Bronchial epithelial cell (primary cell): ENCODE measurements around the gene TPCN1. TPM values are rescaled to one million over a fixed set of nuclear protein-coding genes. Genes with fewer than 3 reads are reported as not detected.

Source experiments
- DNase-seq: peaks from one replicate; pipeline ENCODE4 v3.0.0-alpha.2; 2010; ENCODE audit warnings: low read depth
- FAIRE-seq: peaks from 2 replicates; lab custom pipeline; 2011; peaks lifted over from hg19 to GRCh38; lab: Jason Lieb, UNC
- H3K27me3 ChIP-seq: 2 replicates; pipeline ENCODE4 v1.5.1; 2011; ENCODE audit warnings: low read length; ENCODE audit not compliant: control insufficient read depth, insufficient read depth
- H3K36me3 ChIP-seq: 2 replicates; pipeline ENCODE4 v1.5.1; 2011; ENCODE audit warnings: low read length; ENCODE audit not compliant: control insufficient read depth, insufficient read depth
- H3K4me3 ChIP-seq: 2 replicates; pipeline ENCODE4 v1.5.1; 2011; ENCODE audit warnings: mild to moderate bottlenecking, low read depth, low read length, control low read depth
- total RNA-seq: library from RNA; depleted of rRNA; stranded (reverse); fragments of >200 nt; gene quantifications from 2 replicates; pipeline ENCODE4 v1.2.1, GENCODE V29; 2014
- TF ChIP-seq, protein P1 (sequence below): IDR thresholded peaks from 2 replicates; pipeline ENCODE4 v1.5.1; 2011; ENCODE audit warnings: mild to moderate bottlenecking, moderate library complexity, low read length, control low read depth, inconsistent platforms; ENCODE audit not compliant: insufficient read depth, severe bottlenecking

TPCN1 gene
- total RNA-seq, 1 donor from 2014 or later: 9.0 TPM

DNA sequence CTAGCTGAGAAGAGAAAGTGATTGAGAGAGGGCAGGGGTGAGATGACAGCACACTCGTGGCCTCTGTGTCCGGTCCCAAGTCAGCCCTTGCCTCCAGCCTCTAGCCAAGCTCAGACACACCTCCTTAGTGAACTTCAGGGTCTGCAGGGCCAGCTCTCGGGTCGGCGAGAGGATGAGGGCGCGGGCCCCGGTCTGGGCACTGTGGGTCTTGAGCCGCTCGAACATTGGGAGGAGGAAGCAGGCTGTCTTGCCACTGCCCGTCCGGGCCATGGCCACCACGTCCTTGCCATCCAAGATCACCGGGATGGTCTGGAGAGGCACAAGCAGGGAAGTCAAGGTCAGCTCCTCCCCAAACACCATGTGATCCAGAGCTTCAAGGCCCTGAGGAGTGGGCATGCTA is 42.2 kb upstream of the TPCN1 start:
- FAIRE-seq (no peak), DNase-seq (no peak)
- H3K4me3 ChIP-seq: no peak overlapping the region
- peaks cover 44% of the 10 kb centered on the region for H3K36me3 ChIP-seq
- TF ChIP-seq, protein P1, sequence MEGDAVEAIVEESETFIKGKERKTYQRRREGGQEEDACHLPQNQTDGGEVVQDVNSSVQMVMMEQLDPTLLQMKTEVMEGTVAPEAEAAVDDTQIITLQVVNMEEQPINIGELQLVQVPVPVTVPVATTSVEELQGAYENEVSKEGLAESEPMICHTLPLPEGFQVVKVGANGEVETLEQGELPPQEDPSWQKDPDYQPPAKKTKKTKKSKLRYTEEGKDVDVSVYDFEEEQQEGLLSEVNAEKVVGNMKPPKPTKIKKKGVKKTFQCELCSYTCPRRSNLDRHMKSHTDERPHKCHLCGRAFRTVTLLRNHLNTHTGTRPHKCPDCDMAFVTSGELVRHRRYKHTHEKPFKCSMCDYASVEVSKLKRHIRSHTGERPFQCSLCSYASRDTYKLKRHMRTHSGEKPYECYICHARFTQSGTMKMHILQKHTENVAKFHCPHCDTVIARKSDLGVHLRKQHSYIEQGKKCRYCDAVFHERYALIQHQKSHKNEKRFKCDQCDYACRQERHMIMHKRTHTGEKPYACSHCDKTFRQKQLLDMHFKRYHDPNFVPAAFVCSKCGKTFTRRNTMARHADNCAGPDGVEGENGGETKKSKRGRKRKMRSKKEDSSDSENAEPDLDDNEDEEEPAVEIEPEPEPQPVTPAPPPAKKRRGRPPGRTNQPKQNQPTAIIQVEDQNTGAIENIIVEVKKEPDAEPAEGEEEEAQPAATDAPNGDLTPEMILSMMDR: no peak
- H3K27me3 ChIP-seq: no peaks in the 10 kb centered on the region

DNA sequence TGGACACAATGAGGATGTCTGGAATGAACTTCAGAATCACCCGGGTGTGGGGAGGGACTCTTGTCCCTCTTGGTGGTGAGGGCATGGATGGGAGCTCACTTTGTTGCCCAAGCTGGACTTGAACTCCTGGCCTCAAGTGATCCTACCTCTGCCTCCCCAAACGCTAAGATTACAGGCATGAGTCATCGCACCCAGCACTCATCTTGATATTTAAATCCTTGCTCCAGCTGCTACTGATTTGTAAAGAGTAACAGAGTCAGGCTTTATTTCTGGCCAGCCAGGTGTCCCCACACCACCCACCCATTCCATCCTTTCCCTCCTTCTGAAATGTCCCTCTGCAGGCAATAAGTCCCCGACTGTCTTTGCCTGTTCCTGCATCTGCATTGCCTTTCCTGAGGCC is 40.9 kb upstream of the TPCN1 start:
- H3K4me3 ChIP-seq: no peak overlapping the region
- FAIRE-seq: peak; percentile 18
- TF ChIP-seq, protein P1: no peak
- H3K36me3 ChIP-seq: peaks cover 38% of the 10 kb centered on the region
- H3K27me3 ChIP-seq: no peaks in the 10 kb centered on the region
- no peak for DNase-seq

DNA sequence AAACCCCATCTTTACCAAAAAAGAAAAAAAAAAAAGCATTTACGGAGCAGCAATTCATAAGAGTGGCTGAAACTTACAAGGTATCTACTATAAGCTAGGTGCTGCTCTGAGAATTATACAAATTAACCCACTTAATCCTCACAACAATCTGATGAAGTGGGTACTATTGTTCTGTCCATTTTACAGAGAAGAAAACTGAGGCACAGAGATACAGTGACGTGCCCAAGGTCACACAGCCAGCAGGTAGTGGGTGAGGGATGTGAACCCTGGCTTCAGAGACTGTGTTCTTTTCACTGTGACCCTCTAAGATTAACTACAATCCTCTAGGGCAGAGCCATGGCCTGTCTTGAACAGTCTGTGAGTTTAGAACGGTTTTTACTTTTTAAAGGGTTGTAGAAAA is 39.3 kb upstream of the TPCN1 start:
- Histone ChIP-seq H3K4me3 (no peak overlapping the region), H3K27me3 (no peaks in the 10 kb centered on the region), H3K36me3 (peaks cover 34% of the 10 kb centered on the region)
- TF ChIP-seq, protein P1: no peak
- FAIRE-seq (no peak), DNase-seq (no peak)

DNA sequence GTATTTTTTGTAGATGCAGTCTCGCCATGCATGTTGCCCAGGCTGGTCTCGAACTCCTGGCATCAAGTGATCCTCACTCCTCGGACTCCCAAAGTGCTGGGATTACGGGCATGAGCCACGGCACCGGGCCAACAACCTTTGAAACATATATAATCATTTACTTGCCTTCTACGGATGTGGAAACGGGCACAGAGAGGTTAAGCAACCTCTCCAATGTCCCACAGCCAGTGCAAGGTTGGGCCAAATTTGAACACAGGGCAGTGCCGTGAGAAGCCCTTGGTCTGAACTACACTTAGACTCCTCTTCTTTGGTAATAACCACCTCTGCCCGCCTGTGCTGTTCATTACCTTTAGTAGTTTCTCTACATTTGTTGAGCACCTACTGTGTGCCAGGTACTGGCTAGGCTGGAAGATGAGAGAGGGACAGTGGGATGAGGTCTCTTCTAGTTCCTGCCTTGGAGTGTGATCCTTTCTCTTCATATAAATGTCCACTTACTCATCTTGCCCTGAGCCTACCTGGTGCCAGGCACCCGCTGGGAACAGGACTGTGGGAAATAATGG is 38.2 kb upstream of the TPCN1 start:
- no peak for FAIRE-seq
- Histone ChIP-seq H3K27me3 (no peaks in the 10 kb centered on the region), H3K4me3 (no peak overlapping the region), H3K36me3 (peaks cover 23% of the 10 kb centered on the region)
- DNase-seq: no peak
- TF ChIP-seq, protein P1: no peak

DNA sequence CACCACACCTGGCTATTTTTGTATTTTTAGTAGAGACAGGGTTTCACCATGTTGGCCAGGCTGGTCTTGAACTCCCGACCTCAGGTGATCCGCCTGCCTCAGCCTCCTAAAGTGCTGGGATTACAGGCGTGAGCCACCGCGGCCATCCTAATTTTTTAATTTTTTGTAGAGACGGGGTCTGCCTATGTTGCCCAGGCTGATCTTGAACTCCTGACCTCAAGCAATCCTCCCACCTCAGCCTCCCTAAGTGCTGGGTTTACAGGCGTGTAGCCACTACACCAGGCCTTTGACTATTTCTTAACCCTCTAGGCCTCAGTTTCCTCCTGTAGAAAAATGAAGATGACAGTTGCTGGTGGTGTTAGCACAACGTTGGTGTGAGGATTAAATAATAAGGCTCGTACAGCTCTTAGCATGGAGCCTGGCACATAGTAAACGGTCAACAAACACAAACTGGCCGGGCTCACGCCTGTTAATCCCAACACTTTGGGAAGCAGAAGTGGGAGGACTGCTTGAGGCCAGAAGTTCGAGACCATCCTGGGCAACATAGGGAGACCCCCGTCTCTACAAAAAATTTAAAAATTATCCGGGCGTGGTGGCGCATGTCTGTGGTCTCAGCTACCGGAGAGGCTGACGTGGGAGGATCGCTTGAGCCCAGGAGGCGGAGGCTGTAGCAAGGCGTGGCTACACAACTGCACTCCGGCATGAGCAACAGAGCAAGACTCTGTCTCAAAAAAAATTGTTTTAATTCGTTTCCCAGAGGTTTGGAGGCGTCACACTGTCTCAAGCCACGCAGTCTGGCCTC is 37.0 kb upstream of the TPCN1 start:
- FAIRE-seq (no peak), DNase-seq (no peak)
- Histone ChIP-seq H3K36me3 (peaks cover 17% of the 10 kb centered on the region), H3K27me3 (no peaks in the 10 kb centered on the region), H3K4me3 (peak overlapping the region; percentile 94)
- TF ChIP-seq, protein P1: no peak
